Stimulated activated CD8-positive, alpha-beta memory T cell treated with anti-CD3 and anti-CD28 coated beads, Interleukin-15, amount 100 ng/mL, for 24 hours (primary cell): Measurements from ENCODE around the gene REX1BD.

Source experiments
- DNase-seq: peaks from one replicate; pipeline ENCODE4 v3.0.0-alpha.2; 2020; ENCODE audit warnings: low read depth

Gene REX1BD

DNA sequence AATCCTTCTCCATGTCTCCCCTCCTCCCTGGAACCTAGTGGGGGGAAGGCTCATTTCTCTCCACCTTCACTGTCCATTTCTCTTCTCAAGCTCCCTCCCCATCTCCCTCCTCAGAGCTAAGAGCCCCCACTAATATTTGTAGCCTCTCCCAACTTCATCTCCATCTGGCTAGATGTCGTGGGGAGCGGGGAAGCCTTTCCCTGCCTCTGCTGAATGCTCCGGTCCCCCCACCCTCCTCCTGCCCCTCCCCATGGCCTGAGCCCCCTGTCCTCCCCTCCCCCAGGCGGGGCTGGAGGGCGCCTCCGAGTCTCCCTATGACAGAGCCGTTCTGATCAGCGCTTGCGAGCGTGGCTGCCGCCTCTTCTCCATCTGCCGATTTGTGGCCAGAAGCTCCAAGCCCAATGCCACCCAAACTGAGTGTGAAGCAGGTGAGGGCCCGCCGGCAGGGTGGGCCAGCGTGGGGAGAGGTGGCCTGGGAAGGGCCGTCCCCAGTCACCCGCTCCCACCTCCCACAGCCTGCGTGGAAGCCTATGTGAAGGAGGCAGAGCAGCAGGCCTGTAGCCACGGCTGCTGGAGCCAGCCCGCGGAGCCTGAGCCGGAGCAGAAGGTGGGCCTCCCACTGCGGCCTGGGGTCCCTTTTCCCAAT is 25.1 kb downstream of the REX1BD start:
- no peak for DNase-seq

- DNase-seq: no peak
Measured at GRCh38 chr19:18616023-18616422, 27.4 kb downstream of the REX1BD start.

DNA sequence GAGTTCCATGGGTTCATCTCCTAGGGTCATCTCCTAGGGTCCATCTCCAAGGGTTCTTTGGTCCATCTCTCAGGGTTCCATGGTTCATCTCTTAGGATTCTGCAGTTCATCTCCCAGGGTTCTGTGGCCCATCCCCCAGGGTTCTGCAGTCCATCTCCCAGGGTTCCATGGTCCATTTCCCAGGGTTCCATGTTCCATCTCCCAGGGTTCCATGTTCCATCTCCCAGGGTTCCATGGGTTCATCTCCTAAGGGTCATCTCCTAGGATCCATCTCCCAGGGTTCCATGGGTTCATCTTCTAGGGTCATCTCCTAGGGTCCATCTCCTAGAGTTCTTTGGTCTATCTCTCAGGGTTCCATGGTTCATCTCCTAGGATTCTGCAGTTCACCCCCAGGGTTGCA is 29.0 kb downstream of the REX1BD start:
- no peak for DNase-seq

DNA sequence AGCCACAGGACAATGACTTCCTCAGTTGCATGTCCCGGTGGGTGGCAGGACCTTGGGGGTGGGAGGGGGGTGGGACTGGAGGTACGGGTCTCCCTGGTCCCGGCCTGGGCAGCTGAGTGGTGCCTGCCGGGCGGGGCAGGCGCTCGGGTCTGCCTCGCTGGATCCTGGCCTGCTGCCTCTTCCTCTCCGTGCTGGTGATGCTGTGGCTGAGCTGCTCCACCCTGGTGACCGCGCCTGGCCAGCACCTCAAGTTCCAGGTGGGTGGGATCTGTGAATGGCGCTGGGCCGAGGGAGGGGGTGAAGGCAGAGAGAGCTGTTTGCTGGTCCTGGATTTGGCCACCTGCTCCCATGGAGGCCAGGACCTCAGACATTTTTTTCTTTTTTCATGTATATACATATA is 29.6 kb downstream of the REX1BD start:
- DNase-seq: no peak

DNA sequence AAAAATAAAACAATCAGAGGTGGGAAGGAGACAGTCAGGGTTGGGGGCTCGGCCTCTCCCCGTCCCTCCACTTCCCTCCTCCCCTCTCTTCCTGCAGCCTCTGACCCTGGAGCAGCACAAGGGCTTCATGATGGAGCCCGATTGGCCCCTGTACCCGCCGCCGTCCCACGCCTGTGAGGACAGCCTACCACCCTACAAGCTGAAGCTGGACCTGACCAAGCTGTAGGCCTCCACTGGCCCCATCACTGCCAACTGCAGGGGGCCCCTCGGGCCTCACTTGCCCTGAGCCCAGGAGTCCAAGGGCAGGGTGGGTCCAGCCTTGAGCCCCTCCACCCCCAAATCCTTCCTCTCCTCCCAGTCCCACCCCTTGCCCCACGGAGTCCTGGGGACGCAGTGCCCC is 31.7 kb downstream of the REX1BD start:
- no peak for DNase-seq

DNA sequence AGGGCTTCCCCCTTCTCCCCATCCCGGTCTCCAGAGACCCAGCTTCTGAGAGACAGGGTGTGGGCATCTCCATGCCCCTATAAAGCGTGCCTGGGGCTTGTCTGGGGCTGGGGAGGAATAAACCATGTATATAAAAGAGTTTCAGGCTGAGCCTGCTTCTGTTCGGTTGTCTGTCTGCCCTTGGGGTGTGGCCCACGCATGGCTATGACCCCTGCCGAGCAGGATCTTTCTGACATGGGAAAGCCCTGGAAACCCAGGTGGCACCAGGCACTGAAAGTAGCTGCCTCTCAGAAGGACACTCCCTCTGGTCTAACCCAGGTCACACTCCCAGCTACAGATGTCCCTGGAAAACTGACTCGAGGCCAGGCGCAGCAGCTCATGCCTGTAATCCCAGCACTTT is 32.3 kb downstream of the REX1BD start:
- DNase-seq: no peak

- DNase-seq: no peak
Measured at GRCh38 chr19:18626906-18627305, 38.3 kb downstream of the REX1BD start.

GRCh38 chr19:18629166-18630088 is 40.8 kb downstream of the REX1BD start:
- no peak for DNase-seq

DNA sequence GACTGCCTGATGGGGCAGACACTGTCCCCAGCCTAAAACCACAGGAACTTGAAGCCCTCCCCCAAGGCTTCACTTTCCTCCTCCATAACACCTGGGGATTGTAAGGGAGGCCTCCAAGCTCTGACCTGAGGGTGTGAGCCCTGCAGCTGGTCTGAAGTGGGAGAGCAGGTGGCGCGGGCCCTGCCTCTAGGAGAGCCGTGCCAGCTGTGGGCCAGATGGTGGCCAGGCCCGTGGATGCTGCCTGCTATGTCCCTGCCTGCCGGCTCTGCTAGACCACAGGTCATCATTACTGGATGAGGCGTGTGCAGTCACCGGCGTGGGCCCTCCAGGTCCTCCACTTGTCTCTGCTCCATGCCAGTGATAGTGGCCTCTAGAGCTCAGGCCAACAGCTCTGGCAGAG is 44.7 kb downstream of the REX1BD start:
- no peak for DNase-seq

GRCh38 chr19:18634612-18635297 is 46.2 kb downstream of the REX1BD start:
- DNase-seq: no peak

- no peak for DNase-seq
Measured at GRCh38 chr19:18635831-18636182, 47.2 kb downstream of the REX1BD start.

- peak; percentile 98 for DNase-seq
Measured at GRCh38 chr19:18636183-18636968, 47.8 kb downstream of the REX1BD start.

- DNase-seq: no peak
Measured at GRCh38 chr19:18636969-18637629, 48.5 kb downstream of the REX1BD start, which contains the start of gene KLHL26. Gene KLHL26, plus strand, starts transcription at chr19:18637028. Its CDS starts 27 bp downstream, at chr19:18637055.

DNA sequence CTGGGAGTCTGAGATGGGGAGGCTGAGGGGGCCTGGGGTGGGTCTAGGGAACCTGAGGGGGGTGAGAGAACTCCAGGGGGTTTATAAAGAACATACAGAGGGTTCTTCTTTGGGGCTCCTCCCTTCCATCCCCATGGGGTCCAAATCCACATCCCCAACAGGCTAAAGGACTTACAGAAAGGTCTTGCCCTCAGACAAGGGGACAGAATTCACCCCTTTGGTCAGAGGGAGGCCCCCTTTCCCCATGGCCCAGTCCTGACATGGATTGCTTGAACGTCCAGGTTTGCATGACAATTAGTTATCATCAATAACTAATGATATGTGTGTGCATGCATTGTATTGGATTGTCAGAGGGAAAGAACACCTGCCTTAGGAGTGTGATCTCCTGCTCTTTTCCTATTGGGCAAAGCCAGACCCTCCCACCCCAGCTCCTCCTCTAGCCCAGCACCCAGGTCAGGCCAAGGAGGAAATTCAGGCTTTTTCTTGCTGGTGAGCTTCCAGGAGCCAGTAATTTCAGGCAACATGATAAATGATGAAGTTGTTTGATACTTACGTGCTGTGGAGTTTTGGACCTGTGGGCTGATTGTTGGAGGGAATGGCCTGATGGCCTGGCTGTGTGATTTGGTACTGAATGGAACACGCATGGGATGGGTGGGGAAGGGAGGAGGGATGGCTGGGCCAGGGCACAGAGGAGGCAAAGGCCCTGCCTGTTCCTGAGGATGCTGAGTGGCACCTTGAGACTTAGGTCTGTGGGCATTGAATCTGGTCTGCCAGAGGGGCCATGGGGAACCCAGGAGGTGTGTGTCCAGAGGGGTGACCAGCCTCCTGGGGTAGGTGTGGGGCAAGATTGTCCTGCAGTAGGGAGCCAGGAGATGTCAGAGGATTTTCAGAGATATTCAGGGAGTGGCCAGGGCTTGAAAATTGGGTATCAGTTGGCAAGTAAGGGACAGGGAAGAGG is 49.4 kb downstream of the REX1BD start:
- DNase-seq: no peak

- no peak for DNase-seq
Measured at GRCh38 chr19:18639706-18640243, 51.2 kb downstream of the REX1BD start.
